PC-9 (cell line): ENCODE results near the gene CDH12.
"Not testable (repeated sequence)": the region's sequence is repeated elsewhere in the genome, so short reads cannot be mapped to it uniquely, and the experiment has no call there.

Experiments used
- CTCF ChIP-seq: fragments of 200-600 bp; sonication (generic); conservative IDR thresholded peaks from 2 replicates; pipeline ENCODE4 v1.6.1; 2017; ENCODE audit warnings: mixed run types, antibody characterized with exemption, mild to moderate bottlenecking, moderate library complexity
- EZH2 ChIP-seq: fragments of 200-600 bp; sonication (generic); IDR thresholded peaks from 2 replicates; pipeline ENCODE4 v1.8.0; 2017; ENCODE audit warnings: antibody characterized with exemption, low read depth

DNA sequence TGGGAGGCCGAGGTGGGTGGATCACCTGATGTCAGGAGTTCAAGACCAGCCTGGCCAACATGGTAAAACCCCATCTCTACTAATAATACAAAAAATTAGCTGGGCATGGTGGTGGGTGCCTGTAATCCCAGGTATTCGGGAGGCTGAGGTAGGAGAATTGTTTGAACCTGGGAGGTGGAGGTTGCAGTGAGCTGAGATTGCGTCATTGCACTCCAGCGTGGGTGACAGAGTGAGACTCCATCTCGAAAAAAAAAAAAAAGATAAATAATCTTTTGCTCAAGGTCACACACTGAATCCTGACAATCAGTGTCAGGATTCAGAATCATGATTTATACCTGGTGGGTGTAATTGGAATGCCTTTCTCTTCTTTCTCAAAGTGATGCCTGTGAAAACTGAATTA, 5.8 kb upstream of the CDH12 start:
- TF ChIP-seq CTCF, EZH2: not testable (repeated sequence)
